Liver (tissue), 2 donors: ENCODE results near the gene RERE.

Experiments used
- TF ChIP-seq, protein P1 (sequence below): fragments of 150-350 bp; IDR thresholded peaks from 2 replicates; pipeline ENCODE4 v1.5.1; 2017; ENCODE audit warnings: improper control_type of control experiment, low read depth, low read length; ENCODE audit not compliant: missing input control
- TF ChIP-seq, protein P2 (sequence below): IDR thresholded peaks from 2 replicates; pipeline ENCODE4 v1.6.1; 2016; ENCODE audit warnings: antibody characterized with exemption
- donor health status: healthy.

GRCh38 chr1:8590721-8591351 is 226.6 kb downstream of the RERE start:
- TF ChIP-seq, protein P1, sequence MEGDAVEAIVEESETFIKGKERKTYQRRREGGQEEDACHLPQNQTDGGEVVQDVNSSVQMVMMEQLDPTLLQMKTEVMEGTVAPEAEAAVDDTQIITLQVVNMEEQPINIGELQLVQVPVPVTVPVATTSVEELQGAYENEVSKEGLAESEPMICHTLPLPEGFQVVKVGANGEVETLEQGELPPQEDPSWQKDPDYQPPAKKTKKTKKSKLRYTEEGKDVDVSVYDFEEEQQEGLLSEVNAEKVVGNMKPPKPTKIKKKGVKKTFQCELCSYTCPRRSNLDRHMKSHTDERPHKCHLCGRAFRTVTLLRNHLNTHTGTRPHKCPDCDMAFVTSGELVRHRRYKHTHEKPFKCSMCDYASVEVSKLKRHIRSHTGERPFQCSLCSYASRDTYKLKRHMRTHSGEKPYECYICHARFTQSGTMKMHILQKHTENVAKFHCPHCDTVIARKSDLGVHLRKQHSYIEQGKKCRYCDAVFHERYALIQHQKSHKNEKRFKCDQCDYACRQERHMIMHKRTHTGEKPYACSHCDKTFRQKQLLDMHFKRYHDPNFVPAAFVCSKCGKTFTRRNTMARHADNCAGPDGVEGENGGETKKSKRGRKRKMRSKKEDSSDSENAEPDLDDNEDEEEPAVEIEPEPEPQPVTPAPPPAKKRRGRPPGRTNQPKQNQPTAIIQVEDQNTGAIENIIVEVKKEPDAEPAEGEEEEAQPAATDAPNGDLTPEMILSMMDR: no peak
- TF ChIP-seq, protein P2, sequence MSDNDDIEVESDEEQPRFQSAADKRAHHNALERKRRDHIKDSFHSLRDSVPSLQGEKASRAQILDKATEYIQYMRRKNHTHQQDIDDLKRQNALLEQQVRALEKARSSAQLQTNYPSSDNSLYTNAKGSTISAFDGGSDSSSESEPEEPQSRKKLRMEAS: no peak
